HG03045 (cell line): ENCODE measurements around the gene MYO18B.

Experiments used
- ATAC-seq: cut with Tn5 transposase; IDR thresholded peaks from one replicate; pipeline ENCODE4 v1.9.1; 2021; ENCODE audit warnings: mild to moderate bottlenecking, moderate library complexity; ENCODE audit not compliant: unreplicated experiment

Gene MYO18B

DNA sequence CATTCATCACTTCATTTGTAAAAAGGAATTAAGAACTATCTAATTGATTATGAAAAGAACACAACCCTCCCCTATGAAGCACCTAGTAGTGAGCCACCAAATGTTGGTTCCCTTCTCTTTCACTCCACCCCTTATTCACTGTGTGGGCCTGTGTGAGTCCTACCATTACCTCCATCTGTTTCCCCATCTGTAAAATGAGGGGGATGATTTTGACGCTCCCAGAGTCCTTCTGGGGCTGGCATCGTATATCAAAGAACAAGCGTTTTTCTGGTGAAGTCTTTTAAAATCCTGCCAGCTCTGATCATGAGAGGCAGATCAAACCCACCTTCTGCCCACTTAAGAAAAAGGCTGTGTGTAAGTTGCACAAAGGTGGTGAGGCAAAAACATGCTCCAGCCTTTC, 330.6 kb downstream of the MYO18B start:
- no peak for ATAC-seq

DNA sequence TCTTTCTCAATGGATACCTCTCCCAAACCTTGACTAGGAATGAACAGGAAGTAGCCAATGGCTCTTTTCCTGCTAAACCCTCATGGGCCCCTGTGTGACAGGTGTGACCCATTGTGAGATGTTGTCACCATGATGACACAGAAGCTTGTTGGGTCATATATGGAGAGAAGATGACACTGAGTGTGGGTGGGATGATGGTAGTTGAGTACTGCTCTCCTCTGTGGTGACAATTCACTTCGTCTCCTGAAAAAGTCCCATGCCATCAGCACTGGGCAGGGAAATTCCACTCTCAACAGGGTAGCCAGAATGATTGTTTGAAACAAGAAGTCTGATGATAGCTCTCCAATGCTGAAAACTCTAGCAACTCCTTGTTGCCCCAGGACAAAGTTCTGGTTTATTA, 333.3 kb downstream of the MYO18B start:
- ATAC-seq, result no peak

DNA sequence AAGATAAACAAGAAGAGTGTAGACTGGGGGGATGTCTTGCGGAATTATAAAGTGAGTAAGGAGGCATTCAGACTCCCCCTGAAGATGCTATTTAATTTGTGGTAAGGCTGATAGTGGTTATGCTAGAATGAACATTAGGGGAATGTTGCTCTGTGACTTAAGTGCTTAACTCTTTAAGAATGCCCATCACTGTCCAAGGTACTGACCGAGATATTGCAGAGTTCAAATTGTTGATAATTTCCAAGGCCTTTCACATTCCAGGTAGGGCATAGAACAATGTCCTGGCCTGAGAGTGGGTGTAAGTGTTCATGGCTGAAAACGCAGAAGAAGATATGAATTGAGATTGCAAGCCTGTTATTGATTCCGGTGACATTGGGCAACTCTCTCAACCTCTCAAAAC, 337.0 kb downstream of the MYO18B start:
- no peak for ATAC-seq
